T-helper 2 cell treated with Interferon-gamma antibody and Interleukin-4, amounts not matched to agents 100 ng/mL and 5 ng/mL, for 36 hours (primary cell): ENCODE data around the gene AKAP4. TPM values are rescaled to one million over a fixed set of nuclear protein-coding genes. Genes with fewer than 3 reads are reported as not detected.

Source experiments
- total RNA-seq: library from RNA; stranded (reverse); gene quantifications from 2 replicates; pipeline ENCODE4 v1.2.3, GENCODE V29; 2022

Gene AKAP4
- total RNA-seq, 1 donor from 2014 or later: not detected

Other genes with a start within 250 kb of the AKAP4 start
- 1.3 and 1.5 TPM in 2 replicates for gene CCNB3, start 3.8 kb upstream of the AKAP4 start, total RNA-seq